HG03039 (cell line): ENCODE data around the gene PCDH11X.
A peak's percentile ranks its signal among the peaks of the same experiment; 100 is the strongest.
"Not testable (repeated sequence)": the region's sequence is repeated elsewhere in the genome, so short reads cannot be mapped to it uniquely, and the experiment has no call there.

ENCODE experiments used
- ATAC-seq: cut with Tn5 transposase; IDR thresholded peaks from one replicate; pipeline ENCODE4 v1.9.1; 2021; ENCODE audit warnings: mild to moderate bottlenecking, moderate library complexity; ENCODE audit not compliant: unreplicated experiment

Gene PCDH11X

GRCh38 chrX:91779135-91779534, at the start of gene PCDH11X:
Gene PCDH11X (plus strand): TSS chrX:91779375. CDS start chrX:91835505, 56,130 bp downstream.
- ATAC-seq, result not testable (repeated sequence)

- not testable (repeated sequence) for ATAC-seq
Measured at GRCh38 chrX:91747446-91747845, 31.7 kb upstream of the PCDH11X start.

GRCh38 chrX:91753022-91753421, 26.2 kb upstream of the PCDH11X start:
- not testable (repeated sequence) for ATAC-seq

- peak; percentile 99 for ATAC-seq
Measured at GRCh38 chrX:91770619-91771488, 8.3 kb upstream of the PCDH11X start.

GRCh38 chrX:91773943-91774342, 5.2 kb upstream of the PCDH11X start:
- not testable (repeated sequence) for ATAC-seq

GRCh38 chrX:91780008-91780407, 833 bp downstream of the PCDH11X start:
- ATAC-seq, result not testable (repeated sequence)

GRCh38 chrX:91780698-91781097, 1.5 kb downstream of the PCDH11X start:
- not testable (repeated sequence) for ATAC-seq

- ATAC-seq, result not testable (repeated sequence)
Measured at GRCh38 chrX:91781553-91782298, 2.6 kb downstream of the PCDH11X start.

- ATAC-seq, result not testable (repeated sequence)
Measured at GRCh38 chrX:91782825-91783224, 3.6 kb downstream of the PCDH11X start.

- not testable (repeated sequence) for ATAC-seq
Measured at GRCh38 chrX:91817537-91817936, 38.4 kb downstream of the PCDH11X start.

GRCh38 chrX:91825321-91825720, 46.1 kb downstream of the PCDH11X start:
- not testable (repeated sequence) for ATAC-seq
